NB4 (cell line): Measurements from ENCODE around the gene CAMK2G.

Experiments
- DNase-seq: peaks from one replicate; pipeline ENCODE4 v3.0.0; 2010; ENCODE audit warnings: low read depth
- H3K4me3 ChIP-seq: one replicate; pipeline ENCODE4 v1.5.1; 2011; ENCODE audit warnings: mild to moderate bottlenecking, low read depth, low read length, moderate library complexity
- CTCF ChIP-seq: IDR thresholded peaks from one replicate; pipeline ENCODE4 v1.5.1; 2012; ENCODE audit warnings: low read depth, low read length
- MAX ChIP-seq: IDR thresholded peaks from 2 replicates; pipeline ENCODE4 v1.6.1; 2011; ENCODE audit warnings: low read depth, low read length
- MYC ChIP-seq: IDR thresholded peaks from 2 replicates; pipeline ENCODE4 v1.6.1; 2011; ENCODE audit warnings: low read depth, low read length
- POLR2A ChIP-seq: IDR thresholded peaks from 2 replicates; pipeline ENCODE4 v1.6.1; 2011; ENCODE audit warnings: mild to moderate bottlenecking; ENCODE audit not compliant: insufficient read length; ENCODE audit errors: extremely low read depth

Gene CAMK2G

GRCh38 chr10:73814276-73814895 lies 60.0 kb downstream of the CAMK2G start:
- TF ChIP-seq MYC = no peak
- no peak overlapping the region for H3K4me3 ChIP-seq
- DNase-seq = no peak

GRCh38 chr10:73813333-73813732 lies 61.0 kb downstream of the CAMK2G start:
- no peak for TF ChIP-seq CTCF
- no peak for TF ChIP-seq POLR2A
- TF ChIP-seq MAX = no peak
- TF ChIP-seq MYC = no peak
- no peak overlapping the region for H3K4me3 ChIP-seq
- no peak for DNase-seq

GRCh38 chr10:73812657-73813056 lies 61.7 kb downstream of the CAMK2G start:
- TF ChIP-seq MYC (no peak), POLR2A (no peak), MAX (no peak), CTCF (no peak)
- H3K4me3 ChIP-seq = no peak overlapping the region
- DNase-seq = no peak

- peak overlapping the region; percentile 62 for H3K4me3 ChIP-seq
- DNase-seq = peak; percentile 74
- TF ChIP-seq CTCF (no peak), MYC (peak; percentile 25; the same call in 1 of the 2 replicates), MAX (no peak; the same call in 1 of the 2 replicates)
Observed at GRCh38 chr10:73810735-73811465, 63.5 kb downstream of the CAMK2G start.

GRCh38 chr10:73810358-73810734 lies 64.0 kb downstream of the CAMK2G start:
- no peak for DNase-seq
- peak overlapping the region; percentile 62 for H3K4me3 ChIP-seq
- TF ChIP-seq POLR2A = no peak
- no peak for TF ChIP-seq MAX
- TF ChIP-seq CTCF = no peak
- no peak for TF ChIP-seq MYC

GRCh38 chr10:73809061-73809818 lies 65.1 kb downstream of the CAMK2G start:
- no peak for TF ChIP-seq MYC
- TF ChIP-seq CTCF = no peak
- no peak for TF ChIP-seq POLR2A
- TF ChIP-seq MAX = no peak
- H3K4me3 ChIP-seq = no peak overlapping the region
- no peak for DNase-seq
